ENCODE results near the gene ERICH4. TPM values are rescaled to one million over a fixed set of nuclear protein-coding genes. Genes with fewer than 3 reads are reported as not detected.

ERICH4 gene
- not detected in 5 replicates for total RNA-seq (2022; extraction: Qiagen RNA extraction; ENCODE audit: low read depth)

DNA sequence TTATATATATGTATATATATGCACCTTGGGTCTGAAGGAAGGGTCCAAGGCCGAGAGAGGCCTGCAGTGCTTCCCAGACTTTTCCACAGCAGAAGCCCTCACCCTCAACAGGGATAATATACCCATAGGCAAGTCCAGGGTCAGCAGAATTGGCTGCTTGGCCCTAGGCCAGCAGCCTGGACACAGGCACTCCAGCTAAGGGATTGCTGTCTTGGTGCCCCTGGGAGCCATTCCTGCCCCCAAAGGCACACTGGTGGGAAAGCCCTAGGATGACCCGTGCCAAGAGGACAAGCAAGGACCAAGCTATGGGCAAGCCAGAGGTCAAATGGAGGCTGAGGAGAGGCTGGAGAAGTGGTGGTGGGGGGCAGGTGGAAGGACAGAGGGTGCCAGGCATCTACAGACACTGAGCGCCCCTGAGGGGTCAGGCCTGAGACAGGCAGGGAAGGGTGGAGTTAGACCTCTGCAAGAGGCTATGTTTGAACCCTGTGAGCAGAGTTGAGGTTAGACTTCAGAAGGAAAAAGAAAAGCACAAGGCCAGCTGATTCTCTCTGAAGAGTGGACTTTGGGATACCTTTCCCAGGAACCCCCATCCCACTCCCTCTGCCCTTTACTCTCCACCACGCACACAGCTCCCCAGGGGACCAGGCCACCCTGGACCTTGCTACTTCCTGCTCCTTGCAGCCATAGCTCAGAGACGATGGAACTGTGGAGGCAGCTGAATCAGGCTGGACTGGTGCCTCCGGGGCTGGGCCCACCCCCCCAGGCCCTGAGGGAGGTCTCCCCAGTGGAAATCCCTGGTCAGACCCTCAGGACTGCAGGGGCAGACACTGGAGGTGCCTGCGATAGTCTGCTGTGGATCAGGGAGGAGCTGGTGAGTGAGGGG is at the start of gene ERICH4:
ERICH4 (plus strand) TSS at position 684 of the 883 bp plus-strand sequence; CDS start at position 698, 14 bp downstream.

GRCh38 chr19:41397086-41398049 is 45.6 kb upstream of the ERICH4 start, which contains the start of the genes BCKDHA and EXOSC5:
TSS of gene BCKDHA (plus strand) at chr19:41397818. CDS start at chr19:41397828, 10 bp downstream.
TSS of gene EXOSC5 (minus strand) at chr19:41397359. CDS start at chr19:41397328, 31 bp downstream.

DNA sequence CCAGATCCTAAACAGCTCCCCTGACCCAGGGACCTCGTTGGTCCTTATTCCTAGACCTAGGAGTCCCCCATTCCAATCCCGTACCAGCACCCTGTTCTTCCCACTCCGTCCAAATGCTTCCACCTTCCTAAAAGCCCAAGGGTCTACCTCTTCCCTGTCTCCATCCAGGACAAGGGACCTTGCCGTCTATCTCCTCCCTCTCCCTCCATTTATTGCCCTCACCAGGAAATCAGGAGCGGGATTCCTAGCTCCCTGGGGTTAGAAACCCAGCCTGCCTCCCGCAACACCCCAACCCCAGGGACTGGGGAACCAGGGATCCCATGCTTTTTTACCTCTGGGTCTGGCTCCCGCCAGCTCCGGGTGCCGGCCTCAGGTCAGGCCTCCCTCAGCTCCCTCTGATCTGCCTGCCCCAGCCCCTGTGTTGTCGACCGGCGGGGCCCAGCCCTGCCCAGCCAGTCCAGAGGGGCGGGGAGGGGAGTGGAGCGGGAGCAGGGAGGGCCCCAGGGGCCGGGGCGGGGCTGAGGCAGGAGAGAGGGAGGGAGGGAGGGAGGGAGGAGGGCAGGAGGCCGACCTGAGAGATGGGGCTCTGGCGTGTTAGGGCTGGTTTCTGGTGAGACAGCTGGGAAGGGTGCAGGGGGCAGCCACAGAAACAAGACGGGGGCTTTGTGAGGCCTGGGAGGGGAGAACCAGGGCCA is 15.9 kb upstream of the ERICH4 start, which contains the start of gene B3GNT8:
B3GNT8 (minus strand) TSS at position 423 of the 695 bp plus-strand sequence. CDS start 596 bp downstream, outside the sequence.

DNA sequence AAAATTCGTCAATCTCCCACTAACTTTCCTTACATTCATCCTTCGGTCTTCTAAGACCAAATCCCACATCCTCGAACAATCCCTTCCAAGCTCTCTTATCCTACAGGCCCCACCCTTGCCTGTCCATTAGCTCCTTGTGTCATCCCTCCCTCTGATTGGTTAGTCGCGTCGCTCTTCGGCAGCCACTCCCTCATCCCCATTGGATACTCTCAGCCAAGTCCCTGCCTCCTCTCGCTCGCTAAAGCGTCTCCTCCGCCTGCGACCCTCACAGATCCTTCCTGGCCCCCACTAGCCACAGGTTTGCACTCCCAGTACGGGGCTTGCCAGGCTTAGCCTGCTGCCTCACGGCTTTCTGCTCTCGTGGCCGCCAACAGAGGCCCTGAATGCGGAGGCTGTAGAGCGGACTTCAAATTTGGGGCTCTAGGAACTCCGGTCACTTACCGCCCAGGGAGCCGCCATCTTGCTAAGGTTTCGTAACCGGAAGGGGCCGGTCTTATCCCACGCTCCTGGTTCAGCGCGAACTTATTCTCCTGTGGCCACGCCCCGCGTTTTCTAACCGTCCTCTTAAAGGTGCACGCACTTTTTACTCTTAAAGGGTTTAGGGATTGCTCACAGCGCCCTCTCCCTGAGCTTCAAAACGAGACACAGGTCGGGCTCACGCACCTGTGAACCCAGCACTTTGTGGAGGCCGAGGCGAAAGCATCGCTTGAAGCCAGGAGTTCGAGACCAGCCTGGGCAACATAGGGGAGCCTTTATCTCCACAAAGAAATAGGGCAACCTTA is 3.3 kb upstream of the ERICH4 start, which contains the start of gene DMAC2:
DMAC2 (minus strand) TSS at position 472 of the 782 bp plus-strand sequence; CDS start at position 459, 13 bp downstream.

Other genes starting within 250 kb of the ERICH4 start
- gene CYP2S1, start 249.9 kb upstream of the ERICH4 start, total RNA-seq (2022; extraction: Qiagen RNA extraction; ENCODE audit: low read depth): 25.7 to 32.0 TPM (median 28.7 TPM) in 5 replicates
- 139 to 161 TPM (median 160 TPM) in 5 replicates for gene AXL, start 223.9 kb upstream of the ERICH4 start, total RNA-seq (2022; extraction: Qiagen RNA extraction; ENCODE audit: low read depth)
- 312 to 351 TPM (median 317 TPM) in 5 replicates for gene HNRNPUL1, start 178.8 kb upstream of the ERICH4 start, total RNA-seq (2022; extraction: Qiagen RNA extraction; ENCODE audit: low read depth)
- gene CCDC97, start 133.0 kb upstream of the ERICH4 start, total RNA-seq (2022; extraction: Qiagen RNA extraction; ENCODE audit: low read depth): 33.4 to 46.6 TPM (median 39.1 TPM) in 5 replicates
- gene TGFB1, start 89.2 kb upstream of the ERICH4 start, total RNA-seq (2022; extraction: Qiagen RNA extraction; ENCODE audit: low read depth): 125 to 172 TPM (median 143 TPM) in 5 replicates
- 29.1 to 32.7 TPM (median 32.2 TPM) in 5 replicates for gene B9D2, start 79.0 kb upstream of the ERICH4 start, total RNA-seq (2022; extraction: Qiagen RNA extraction; ENCODE audit: low read depth)
- 2.5 to 4.7 TPM (median 4.0 TPM) in 5 replicates for gene TMEM91, start 66.6 kb upstream of the ERICH4 start, total RNA-seq (2022; extraction: Qiagen RNA extraction; ENCODE audit: low read depth)
- 85.7 to 104 TPM (median 93.2 TPM) in 5 replicates for gene EXOSC5, start 45.8 kb upstream of the ERICH4 start, total RNA-seq (2022; extraction: Qiagen RNA extraction; ENCODE audit: low read depth)
- gene BCKDHA, start 45.3 kb upstream of the ERICH4 start, total RNA-seq (2022; extraction: Qiagen RNA extraction; ENCODE audit: low read depth): 33.0 to 54.6 TPM (median 39.5 TPM) in 5 replicates
- 0.08 to 0.11 TPM (median 0.09 TPM) in 3 of 5 replicates, not detected in the others for gene B3GNT8, start 15.8 kb upstream of the ERICH4 start, total RNA-seq (2022; extraction: Qiagen RNA extraction; ENCODE audit: low read depth)
- gene DMAC2, start 3.2 kb upstream of the ERICH4 start, total RNA-seq (2022; extraction: Qiagen RNA extraction; ENCODE audit: low read depth): 101 to 128 TPM (median 110 TPM) in 5 replicates
- gene CEACAM21, start 133.0 kb downstream of the ERICH4 start, total RNA-seq (2022; extraction: Qiagen RNA extraction; ENCODE audit: low read depth): not detected in 5 replicates
- not detected in 5 replicates for gene CEACAM4, start 183.9 kb downstream of the ERICH4 start, total RNA-seq (2022; extraction: Qiagen RNA extraction; ENCODE audit: low read depth)
- 0.05 to 0.08 TPM in 2 of 5 replicates, not detected in the others for gene CEACAM7, start 245.1 kb downstream of the ERICH4 start, total RNA-seq (2022; extraction: Qiagen RNA extraction; ENCODE audit: low read depth)